ENCODE results near the gene RALB. TPM values are rescaled to one million over a fixed set of nuclear protein-coding genes. Genes with fewer than 3 reads are reported as not detected.
A peak's percentile ranks its signal among the peaks of the same experiment; 100 is the strongest.

RALB gene
- polyA plus RNA-seq, 2 of the 4 experiments (the other 2 are of a cell fraction): 72.9 to 76.5 TPM

- H3K4me3 ChIP-seq: no peak overlapping the region
- DNase-seq (ENCODE audit: low read depth in 1 of 2, low spot score in 1 of 2) (no peak), ATAC-seq (no peak), FAIRE-seq (no peak)
- POLR2A ChIA-PET: no interaction called here
- 80% methylated on average over 6 of the region's 6 CpGs for WGBS (ENCODE audit: missing lambda C conversion rate)
- H3K4me1 ChIP-seq: 0 out of 3 replicates have a peak, but pooled peaks cover 3% of the 10 kb centered on the region
- H3K27ac ChIP-seq: no peak overlapping the region
- H3K9me3 ChIP-seq: no peaks in the 10 kb centered on the region
- no peak overlapping the region for H3K4me2 ChIP-seq
- CTCF ChIA-PET: interaction anchor here (0.6 to 4.9 kb wide), 29 partner anchors 8 to 768 kb away, joined by 3 to 51 read pairs (median 5); partner anchors contain the start of gene RALB
- TF ChIP-seq POLR2AphosphoS2 (conservative IDR thresholded peaks at IDR 0.05; ENCODE audit: low read length) (no peak), HEYL (CRISPR knock-in tag; IDR thresholded peaks at IDR 0.05) (no peak), REST (IDR thresholded peaks at IDR 0.05) (no peak), FOSL2 (IDR thresholded peaks at IDR 0.05) (no peak), FOSL2 (CRISPR knock-in tag; IDR thresholded peaks at IDR 0.05) (no peak), TFCP2L1 (CRISPR knock-in tag; IDR thresholded peaks at IDR 0.05) (no peak), CBX2 (IDR thresholded peaks at IDR 0.05; ENCODE audit: borderline replicate concordance, low read depth) (no peak), CBX8 (IDR thresholded peaks at IDR 0.05) (no peak), EHF (CRISPR knock-in tag; IDR thresholded peaks at IDR 0.05) (no peak)
- TF ChIP-seq, protein P1, sequence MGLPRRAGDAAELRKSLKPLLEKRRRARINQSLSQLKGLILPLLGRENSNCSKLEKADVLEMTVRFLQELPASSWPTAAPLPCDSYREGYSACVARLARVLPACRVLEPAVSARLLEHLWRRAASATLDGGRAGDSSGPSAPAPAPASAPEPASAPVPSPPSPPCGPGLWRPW (IDR thresholded peaks at IDR 0.05): no peak
These were observed 59.4 kb downstream of the RALB start for GRCh38 chr2:120312076-120312475.

GRCh38 chr2:120312860-120313694 is 60.4 kb downstream of the RALB start:
- Histone ChIP-seq H3K4me3 (peak overlapping the region; percentile 35), H3K4me2 (peak overlapping the region; percentile 73), H3K9me3 (no peaks in the 10 kb centered on the region), H3K27ac (peak overlapping the region; percentile 33 to 60; a peak in 4 of 6 replicates), H3K4me1 (0 out of 3 replicates have a peak, but pooled peaks cover 3% of the 10 kb centered on the region)
- peak; percentile 86 to 89 for ATAC-seq
- no peak for FAIRE-seq
- CTCF ChIA-PET: interaction anchor here (0.6 to 4.9 kb wide), 64 partner anchors 8 to 767 kb away, joined by 3 to 51 read pairs (median 4); partner anchors contain the start of genes RALB and TMEM185B
- peak; percentile 44 to 78 for DNase-seq (ENCODE audit: low read depth in 1 of 2, low spot score in 1 of 2)
- TF ChIP-seq POLR2A (IDR thresholded peaks at IDR 0.05; ENCODE audit: low read length) (no peak), RAD21 (conservative IDR thresholded peaks at IDR 0.05 in 1 of 2, IDR thresholded peaks at IDR 0.05 in 1 of 2) (peak; percentile 96 to 97), SMC3 (IDR thresholded peaks at IDR 0.05) (peak; percentile 96), KDM1A (IDR thresholded peaks at IDR 0.05; ENCODE audit: low read depth) (no peak), CTCF (IDR thresholded peaks at IDR 0.05) (peak; percentile 99)
- TF ChIP-seq, protein P2, sequence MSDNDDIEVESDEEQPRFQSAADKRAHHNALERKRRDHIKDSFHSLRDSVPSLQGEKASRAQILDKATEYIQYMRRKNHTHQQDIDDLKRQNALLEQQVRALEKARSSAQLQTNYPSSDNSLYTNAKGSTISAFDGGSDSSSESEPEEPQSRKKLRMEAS (IDR thresholded peaks at IDR 0.05): peak; percentile 46
- POLR2A ChIA-PET: interaction anchor here (1.1 kb wide), 2 partner anchors 61 to 90 kb away, joined by 3 to 4 read pairs; partner anchors contain the start of gene TMEM185B
- 18% methylated on average over 38 of the region's 38 CpGs for WGBS (ENCODE audit: missing lambda C conversion rate)

All from A549 (cell line).